Activated CD8-positive, alpha-beta memory T cell treated with anti-CD3 and anti-CD28 coated beads, Interleukin-2, amount 50 U/mL, for 4 hours (primary cell): Measurements from ENCODE around the gene PIAS4.

Experiments
- DNase-seq: peaks from one replicate; pipeline ENCODE4 v3.0.0-alpha.2; 2020

Gene PIAS4

GRCh38 chr19:4060621-4061177 is 53.2 kb downstream of the PIAS4 start:
- no peak for DNase-seq

- no peak for DNase-seq
Observed at GRCh38 chr19:4061178-4061682, 53.7 kb downstream of the PIAS4 start.

- no peak for DNase-seq
Observed at GRCh38 chr19:4061683-4062418, 54.3 kb downstream of the PIAS4 start.

- DNase-seq = no peak
Observed at GRCh38 chr19:4062419-4063368, 55.2 kb downstream of the PIAS4 start.

- DNase-seq = no peak
Observed at GRCh38 chr19:4063369-4064148, 56.0 kb downstream of the PIAS4 start.

GRCh38 chr19:4064149-4064495 is 56.6 kb downstream of the PIAS4 start:
- DNase-seq = no peak

GRCh38 chr19:4064496-4065260 is 57.1 kb downstream of the PIAS4 start:
- peak; percentile 60 for DNase-seq

GRCh38 chr19:4065430-4066175 is 58.1 kb downstream of the PIAS4 start:
- peak; percentile 98 for DNase-seq

GRCh38 chr19:4066176-4066606 is 58.7 kb downstream of the PIAS4 start:
- peak; percentile 70 for DNase-seq

- DNase-seq = peak; percentile 82
Observed at GRCh38 chr19:4066682-4067395, 59.3 kb downstream of the PIAS4 start, which contains the start of gene ZBTB7A. ZBTB7A (minus strand) TSS chr19:4066899; CDS start chr19:4055232, 11,667 bp downstream.

- no peak for DNase-seq
Observed at GRCh38 chr19:4067396-4068046, 60.0 kb downstream of the PIAS4 start.

- DNase-seq = no peak
Observed at GRCh38 chr19:4068047-4068966, 60.8 kb downstream of the PIAS4 start.

- no peak for DNase-seq
Observed at GRCh38 chr19:4069331-4069959, 61.9 kb downstream of the PIAS4 start.

- DNase-seq = no peak
Observed at GRCh38 chr19:4071610-4072009, 64.1 kb downstream of the PIAS4 start.

- no peak for DNase-seq
Observed at GRCh38 chr19:4075373-4075772, 67.8 kb downstream of the PIAS4 start.

- no peak for DNase-seq
Observed at GRCh38 chr19:4077007-4077374, 69.5 kb downstream of the PIAS4 start.

GRCh38 chr19:4077800-4078684 is 70.5 kb downstream of the PIAS4 start:
- peak; percentile 62 for DNase-seq
